GM18951 (cell line): ENCODE results near the gene SSBP2.
"Not testable (repeated sequence)": the region's sequence is repeated elsewhere in the genome, so short reads cannot be mapped to it uniquely, and the experiment has no call there.

Experiments used
- POLR2A ChIP-seq: IDR thresholded peaks from 4 replicates; pipeline ENCODE4 v1.6.1; 2011; ENCODE audit warnings: mild to moderate bottlenecking; ENCODE audit not compliant: insufficient read length, insufficient read depth; ENCODE audit errors: extremely low read depth
- in situ Hi-C: fragments of 300-500 bp; cut with MboI; formaldehyde crosslinking; loops from one replicate; pipeline ENCODE4 v1.12.0; 2022; ENCODE audit warnings: low sequenced_read_pairs, mixed read lengths, inconsistent platforms; ENCODE audit not compliant: unreplicated experiment

SSBP2 gene

DNA sequence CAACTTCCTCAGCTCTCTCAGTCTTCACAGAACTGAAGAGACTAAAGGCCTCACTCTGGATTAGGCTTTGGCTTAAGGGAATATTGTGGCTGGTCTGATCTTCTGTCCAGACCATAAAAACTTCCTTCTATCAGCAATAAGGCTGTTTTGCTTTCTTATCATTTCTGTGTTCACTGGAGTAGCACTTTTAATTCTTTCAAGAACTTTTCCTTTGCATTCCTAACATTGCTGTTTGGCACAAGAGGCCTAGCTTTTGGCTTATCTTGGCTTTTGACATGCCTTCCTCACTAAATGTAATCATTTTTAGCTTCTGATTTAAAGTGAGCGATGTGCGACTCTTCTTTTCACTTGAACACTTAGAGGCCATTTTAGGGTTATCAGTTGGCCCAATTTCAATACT, 268.3 kb downstream of the SSBP2 start:
- in situ Hi-C loops: no loop called here
- TF ChIP-seq POLR2A: no peak

DNA sequence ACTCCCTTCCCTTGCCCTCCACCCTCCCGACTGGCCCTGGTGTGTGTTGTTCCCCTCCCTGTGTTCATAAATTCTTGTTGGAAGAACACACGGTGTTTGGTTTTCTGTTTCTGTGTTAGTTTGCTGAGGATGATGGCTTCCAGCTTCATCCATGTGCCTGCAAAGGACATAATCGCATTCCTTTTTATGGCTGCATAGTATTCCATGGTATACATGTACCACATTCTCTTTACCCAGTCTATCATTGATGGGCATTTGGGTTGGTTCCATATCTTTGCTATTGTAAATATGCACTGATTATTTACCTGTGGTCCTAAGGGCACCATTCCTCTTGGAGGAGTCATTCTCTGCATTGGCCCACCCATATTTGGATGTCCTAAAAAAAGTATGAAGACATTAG, 277.5 kb downstream of the SSBP2 start:
- in situ Hi-C loops: not testable (repeated sequence)

DNA sequence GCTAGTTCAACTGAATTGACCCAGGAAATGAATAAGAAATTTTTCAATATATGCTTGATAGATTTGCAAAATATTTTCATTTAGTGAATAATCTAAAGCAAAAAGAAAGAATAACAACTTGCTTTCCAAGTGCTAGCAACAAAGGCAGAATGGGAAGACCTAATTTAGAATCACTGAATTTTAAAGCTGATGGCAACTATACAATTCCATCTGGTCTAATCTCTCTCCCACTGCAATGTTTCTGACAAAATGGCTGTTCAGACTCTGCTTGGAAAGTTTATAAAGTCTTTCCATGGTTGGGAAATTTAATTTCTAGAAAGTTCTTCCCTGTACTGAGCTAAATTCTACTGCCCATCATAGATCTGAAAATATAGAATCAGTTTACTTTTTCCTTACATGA, 281.2 kb downstream of the SSBP2 start:
- TF ChIP-seq POLR2A: no peak
- in situ Hi-C loops: no loop called here

DNA sequence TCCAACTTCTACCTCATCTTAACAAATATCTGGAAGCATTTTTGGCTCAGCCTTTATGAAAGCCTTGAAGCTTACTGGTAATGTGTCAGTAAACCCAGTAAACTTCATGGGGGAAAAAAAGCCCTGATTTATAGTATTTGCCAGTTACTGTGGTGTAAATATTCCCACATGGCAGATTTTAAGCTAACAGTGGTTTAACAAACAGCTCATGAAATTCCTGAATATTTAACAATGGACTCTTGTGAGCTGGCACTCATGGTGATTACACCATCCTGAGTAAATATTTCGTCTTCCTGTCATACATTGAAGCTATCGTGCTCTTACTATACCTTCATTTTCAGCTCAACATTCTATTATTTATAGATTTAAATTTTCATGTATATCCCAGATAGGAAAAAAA, 300.0 kb downstream of the SSBP2 start:
- no peak for TF ChIP-seq POLR2A
- in situ Hi-C loops: no loop called here

DNA sequence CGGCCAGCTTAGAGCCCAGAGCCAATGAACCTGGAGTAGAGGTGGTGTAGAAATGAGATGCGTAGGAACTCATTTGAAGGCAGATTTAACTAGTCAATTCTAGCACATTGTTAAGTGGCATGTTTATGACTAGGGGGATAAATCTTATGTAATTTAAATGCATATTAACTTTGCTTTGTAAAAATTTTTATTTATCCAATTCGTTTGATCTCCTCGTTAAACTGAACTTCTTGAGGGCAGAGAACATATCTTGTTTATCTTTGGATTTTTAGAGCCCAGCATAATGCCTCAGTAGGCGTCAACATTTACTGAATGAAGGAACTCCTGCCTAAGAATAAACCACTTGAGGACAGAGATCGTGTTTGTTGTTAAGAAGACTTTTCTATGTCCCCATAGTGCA, 315.9 kb downstream of the SSBP2 start:
- TF ChIP-seq POLR2A: no peak
- in situ Hi-C loops: no loop called here

DNA sequence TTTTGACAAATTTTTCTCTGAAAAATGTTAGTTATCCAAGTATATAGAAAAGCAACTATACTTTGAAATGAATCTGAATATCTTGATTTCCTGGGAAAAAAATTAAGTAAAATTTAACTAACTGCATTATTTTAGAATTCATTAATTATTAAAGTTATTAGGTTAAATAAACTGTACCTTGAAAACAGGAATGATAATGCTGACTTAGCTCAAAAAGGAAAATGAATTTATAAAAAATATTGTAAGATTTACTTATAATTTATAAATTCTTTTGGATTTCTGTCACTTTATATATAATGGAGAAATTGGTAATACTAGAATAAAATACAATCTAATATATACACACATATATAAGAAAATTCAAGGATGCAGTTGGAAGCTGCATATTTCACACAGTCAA, 320.9 kb downstream of the SSBP2 start:
- in situ Hi-C loops: no loop called here
- TF ChIP-seq POLR2A: no peak

DNA sequence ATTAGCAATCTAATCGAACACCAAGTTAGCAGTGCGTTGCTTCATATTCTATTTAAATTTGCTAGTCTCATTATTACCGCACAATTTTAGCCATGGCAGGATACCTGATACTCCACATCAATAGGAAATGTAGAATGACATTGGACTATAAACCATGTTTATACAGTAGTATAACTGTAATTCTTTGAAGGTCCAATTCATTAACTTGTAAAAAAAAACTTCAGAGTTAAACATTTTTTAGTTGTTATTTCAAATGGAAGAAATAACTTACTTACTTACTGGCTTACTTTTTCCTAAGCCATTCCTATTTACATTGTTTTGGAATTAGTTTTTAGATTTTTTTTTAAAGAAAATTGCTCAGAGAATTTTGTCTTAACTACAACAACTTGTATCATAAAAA, 321.5 kb downstream of the SSBP2 start:
- TF ChIP-seq POLR2A: no peak
- in situ Hi-C loops: no loop called here

DNA sequence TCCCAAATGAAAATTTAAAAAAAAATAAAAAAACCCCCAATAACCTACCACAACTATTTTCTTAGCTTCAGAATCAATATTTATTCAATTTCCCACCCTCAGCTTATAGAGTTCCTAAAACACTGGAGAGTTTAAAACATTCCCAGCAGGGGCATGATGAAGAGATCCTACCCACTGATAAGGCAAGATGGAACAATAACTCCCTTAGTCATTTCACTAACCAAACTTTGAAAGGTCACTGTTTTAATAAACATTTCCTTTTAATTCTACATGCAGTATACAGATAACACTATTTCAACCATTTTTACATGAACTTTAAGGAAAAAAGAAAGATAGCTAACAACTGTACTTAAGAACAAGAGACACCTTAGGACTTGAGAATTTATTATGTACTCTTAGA, 322.0 kb downstream of the SSBP2 start:
- in situ Hi-C loops: no loop called here
- TF ChIP-seq POLR2A: no peak

DNA sequence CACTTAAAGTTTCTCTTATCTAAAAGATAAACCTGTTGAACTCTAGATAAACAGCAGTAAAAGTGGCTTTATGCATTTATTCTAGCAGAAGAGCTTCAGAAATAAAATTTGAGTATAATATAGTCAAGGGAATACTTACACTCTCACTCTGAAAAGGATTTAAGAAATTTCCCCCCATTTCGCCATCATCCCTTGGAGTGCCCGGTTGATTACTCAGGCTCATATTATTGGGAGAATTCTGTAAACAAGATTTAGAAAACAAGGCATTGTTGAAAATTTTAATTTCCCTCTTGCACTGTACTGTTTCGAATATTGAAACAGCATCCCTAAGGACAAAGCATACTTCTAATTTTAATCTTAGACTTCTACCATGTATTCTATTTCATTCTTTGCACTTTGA, 322.5 kb downstream of the SSBP2 start:
- in situ Hi-C loops: no loop called here
- no peak for TF ChIP-seq POLR2A

DNA sequence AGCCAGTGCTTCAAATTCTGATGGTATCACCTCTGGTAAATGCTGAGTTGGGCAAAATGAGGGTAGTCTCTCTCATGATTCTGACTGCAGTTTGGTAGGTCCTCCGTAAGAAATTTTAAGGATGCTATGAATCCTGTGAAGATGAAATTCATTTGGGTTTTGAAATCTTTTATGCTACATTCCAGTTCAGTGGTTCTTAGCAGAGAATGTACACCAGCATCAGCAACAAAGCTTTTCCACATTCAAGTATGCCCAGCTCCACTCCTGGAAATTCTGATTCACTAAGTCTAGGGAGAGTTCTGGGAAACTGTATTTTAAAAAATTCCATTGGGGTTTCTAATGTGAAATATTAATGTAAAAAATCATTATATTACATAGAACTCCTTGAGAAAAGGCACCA, 323.3 kb downstream of the SSBP2 start:
- in situ Hi-C loops: no loop called here
- no peak for TF ChIP-seq POLR2A

DNA sequence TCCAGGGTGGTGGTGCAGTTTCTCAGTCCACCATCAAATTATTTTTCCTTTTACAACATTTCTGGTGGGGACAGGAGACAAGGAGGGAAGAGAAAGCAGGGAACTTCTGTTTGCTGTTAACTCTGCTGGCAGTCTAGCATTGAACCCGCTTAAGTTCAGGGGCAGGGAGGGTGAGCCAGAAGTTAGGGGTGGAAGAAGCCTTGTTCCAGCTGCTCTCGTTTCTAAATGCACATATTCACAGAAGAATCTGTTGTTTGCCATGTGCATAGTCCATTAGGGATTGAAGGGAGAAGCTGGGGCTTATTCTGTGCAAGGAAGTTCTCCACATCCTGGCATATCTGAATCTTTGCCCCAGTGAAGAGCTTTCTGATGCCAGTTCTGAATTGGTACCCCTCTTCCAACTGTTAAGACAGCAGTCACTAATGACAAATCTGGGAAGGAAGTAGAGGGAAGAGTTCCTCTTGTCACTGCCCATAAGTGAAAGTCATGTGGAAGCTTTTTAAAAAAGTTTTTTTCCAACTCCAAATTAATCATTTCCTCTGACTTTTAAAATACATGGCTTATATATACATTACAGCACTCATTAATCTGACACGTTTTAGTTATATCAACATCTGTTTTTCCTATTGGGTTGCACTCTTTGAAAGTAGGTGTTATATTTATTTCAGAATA, 324.4 kb downstream of the SSBP2 start:
- in situ Hi-C loops: no loop called here
- no peak for TF ChIP-seq POLR2A

DNA sequence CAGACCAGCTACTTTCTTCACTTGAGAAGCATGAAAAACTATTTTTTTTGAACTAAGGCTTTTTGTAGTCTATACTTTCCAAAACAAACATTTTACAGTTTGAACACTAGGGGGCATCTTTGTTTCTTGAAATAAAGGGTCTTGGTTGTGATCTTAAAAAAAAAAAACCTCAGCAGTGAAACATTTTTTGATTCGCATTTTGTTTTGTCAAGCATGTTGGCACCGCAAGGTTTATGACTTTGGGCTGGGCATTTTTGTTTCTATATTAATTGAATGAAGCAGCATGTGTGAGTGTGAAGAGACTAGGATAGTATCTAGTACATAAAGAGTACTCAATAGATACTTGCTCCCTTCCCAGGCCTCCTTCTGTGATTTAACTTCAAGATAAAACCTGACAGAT, 325.3 kb downstream of the SSBP2 start:
- no peak for TF ChIP-seq POLR2A
- in situ Hi-C loops: no loop called here

DNA sequence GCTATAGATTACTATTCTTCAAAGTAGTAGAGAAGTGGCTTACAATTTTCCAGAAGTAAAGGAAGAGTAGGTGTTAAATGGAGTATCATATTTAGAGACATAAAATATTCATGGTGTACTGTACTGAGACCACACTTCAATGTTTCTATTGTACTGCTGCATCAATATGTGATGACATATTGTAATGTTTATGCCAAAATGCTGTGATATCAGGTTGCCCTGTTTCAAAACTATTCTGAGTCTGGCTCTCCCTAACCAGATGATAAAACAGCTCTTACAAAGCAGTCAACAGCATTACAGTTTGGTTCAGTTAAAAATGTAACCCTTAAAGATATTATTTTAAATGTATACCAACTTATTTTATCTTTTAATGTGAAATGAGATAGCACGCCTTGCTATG, 326.2 kb downstream of the SSBP2 start:
- in situ Hi-C loops: no loop called here
- no peak for TF ChIP-seq POLR2A

DNA sequence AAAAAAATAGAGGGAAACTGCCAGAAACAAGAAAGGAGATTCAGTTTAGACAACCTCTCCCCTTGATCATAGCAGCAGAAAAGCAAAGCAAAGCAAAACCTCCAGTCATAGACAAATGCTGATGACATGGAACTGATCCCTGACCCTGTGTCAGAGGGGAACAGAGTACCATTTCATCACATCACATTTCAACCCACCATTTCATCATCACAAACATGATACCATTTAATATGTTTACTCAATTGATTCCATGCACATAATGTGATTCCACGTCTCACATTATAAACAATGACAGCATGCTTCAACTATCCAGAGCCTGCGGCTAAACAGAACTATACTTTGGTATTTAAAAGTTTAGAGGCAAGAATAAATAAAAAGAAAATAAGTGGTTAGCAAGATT, 328.2 kb downstream of the SSBP2 start:
- in situ Hi-C loops: no loop called here
- no peak for TF ChIP-seq POLR2A

DNA sequence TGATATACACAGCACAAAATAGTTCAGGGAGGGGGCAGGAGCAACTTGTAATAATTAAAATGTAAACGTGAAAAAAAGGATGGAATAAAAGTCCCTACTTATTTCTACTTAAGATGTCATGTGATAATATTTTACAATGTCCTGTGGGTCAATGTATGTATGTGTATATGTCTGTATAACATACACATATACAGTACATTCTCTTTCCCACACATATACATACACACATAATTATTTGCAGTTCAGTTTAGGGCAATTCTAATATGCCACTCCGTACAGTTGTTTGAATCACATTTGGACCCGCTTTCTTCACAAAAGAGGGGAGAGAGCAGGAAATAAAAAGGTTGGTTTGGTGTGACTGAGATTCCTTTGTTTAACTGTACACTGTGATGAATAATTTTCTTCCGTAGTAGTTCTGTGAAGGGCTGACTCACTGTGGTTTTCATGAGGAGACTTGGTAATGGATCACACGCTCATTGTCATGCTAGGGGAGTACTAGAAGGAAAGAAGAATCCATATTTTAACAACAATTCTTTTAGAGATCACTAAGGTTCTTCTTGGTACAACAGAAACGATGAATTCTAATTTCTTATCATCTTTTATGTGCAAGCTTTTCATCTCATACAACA, 330.7 kb downstream of the SSBP2 start:
- in situ Hi-C loops: no loop called here
- TF ChIP-seq POLR2A: no peak
